Measurements from ENCODE around the gene NAALADL2.
"Not testable (repeated sequence)": the region's sequence is repeated elsewhere in the genome, so short reads cannot be mapped to it uniquely, and the experiment has no call there.

The NAALADL2 gene

DNA sequence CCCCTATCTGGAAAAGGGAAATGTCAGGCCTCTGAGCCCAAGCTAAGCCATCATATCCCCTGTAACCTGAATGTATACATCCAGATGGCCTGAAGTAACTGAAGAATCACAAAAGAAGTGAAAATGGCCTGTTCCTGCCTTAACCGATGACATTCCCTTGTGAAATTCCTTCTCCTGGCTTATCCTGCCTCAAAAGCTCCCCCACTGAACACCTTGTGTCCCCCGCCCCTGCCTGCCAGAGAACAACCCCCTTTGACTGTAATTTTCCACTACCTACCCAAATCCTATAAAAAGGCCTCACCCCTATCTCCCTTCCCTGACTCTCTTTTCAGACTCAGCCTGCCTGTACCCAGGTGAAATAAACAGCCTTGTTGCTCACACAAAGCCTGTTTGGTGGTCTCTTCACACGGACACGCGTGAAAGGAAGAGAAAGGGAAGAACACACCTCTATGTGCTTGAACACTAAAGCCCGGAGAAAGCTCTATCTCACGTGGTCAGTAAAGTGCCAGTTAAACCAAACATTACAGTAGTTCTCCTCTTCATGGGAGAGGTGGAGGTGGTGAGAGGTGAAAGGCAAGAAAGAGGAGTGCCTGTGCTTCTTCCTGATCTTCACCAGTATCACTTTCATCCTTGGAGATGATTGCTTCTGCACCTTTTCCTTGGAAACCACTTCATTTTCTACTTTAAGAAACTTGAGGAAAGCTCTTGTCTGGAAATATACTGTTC is 963.8 kb downstream of the NAALADL2 start:
- not testable (repeated sequence) for DNase-seq (ENCODE audit: low read depth in 1 of 2, low spot score in 1 of 2)

DNA sequence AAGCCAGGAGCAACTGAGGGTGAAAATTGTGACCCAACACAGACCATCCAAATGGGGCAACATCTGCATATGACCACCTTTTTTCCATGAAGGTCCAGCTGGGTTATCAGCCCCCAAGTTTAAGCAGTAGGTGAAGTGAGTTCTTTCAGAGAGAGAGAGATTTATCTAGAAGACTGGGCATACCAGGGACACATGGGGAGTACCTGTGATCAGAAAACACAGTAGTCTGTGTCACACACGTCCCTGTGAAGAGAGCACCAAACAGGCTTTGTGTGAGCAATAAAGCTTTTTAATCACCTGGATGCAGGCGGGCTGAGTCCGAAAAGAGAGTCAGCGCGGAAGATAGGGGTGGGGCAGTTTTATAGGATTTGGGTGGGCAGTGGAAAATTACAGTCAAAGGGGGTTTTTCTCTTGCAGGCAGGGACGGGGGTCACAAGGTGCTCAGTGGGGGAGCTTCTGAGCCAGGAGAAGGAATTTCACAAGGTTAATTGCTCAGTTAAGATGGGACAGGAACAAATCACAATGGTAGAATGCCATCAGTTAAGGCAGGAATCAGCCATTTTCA is 966.0 kb downstream of the NAALADL2 start:
- not testable (repeated sequence) for DNase-seq (ENCODE audit: low read depth in 1 of 2, low spot score in 1 of 2)

DNA sequence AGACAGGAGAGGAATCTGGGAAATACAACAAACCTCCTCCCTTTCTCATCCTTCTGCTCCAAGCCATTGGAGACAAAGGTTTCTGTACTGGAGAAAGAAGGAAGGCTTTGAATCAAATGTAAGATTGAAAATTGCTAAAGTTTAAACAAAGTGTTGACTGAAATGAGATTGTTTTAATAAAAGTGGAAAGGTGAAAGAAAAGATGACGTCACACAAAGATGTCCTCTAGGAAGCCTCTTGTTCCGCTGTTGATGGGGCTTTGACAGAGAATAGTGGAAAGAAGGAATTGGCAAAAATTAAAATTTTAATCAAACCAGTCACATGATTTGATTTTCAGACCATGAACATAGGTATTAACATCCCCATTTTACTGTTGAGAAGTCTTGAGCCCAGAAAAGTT is 967.6 kb downstream of the NAALADL2 start:
- no peak for DNase-seq (ENCODE audit: low read depth in 1 of 2, low spot score in 1 of 2)

DNA sequence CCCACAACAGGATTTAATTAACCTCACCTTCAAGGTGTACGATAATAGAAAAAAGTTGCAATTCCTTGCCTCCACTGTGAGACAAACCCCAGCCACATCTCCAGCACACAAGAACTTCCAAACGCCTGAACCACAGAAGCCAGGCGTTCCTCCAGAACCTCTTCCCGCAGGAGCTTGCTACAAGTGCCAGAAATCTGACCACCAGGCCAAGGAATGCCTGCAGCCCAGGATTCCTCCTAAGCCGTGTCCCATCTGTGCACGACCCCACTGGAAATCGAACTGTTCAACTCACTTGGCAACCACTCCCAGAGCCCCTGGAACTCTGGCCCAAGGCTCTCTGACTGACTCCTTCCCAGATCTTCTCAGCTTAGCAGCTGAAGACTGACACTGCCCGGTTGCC is 970.7 kb downstream of the NAALADL2 start:
- DNase-seq (ENCODE audit: low read depth in 1 of 2, low spot score in 1 of 2), result not testable (repeated sequence)

DNA sequence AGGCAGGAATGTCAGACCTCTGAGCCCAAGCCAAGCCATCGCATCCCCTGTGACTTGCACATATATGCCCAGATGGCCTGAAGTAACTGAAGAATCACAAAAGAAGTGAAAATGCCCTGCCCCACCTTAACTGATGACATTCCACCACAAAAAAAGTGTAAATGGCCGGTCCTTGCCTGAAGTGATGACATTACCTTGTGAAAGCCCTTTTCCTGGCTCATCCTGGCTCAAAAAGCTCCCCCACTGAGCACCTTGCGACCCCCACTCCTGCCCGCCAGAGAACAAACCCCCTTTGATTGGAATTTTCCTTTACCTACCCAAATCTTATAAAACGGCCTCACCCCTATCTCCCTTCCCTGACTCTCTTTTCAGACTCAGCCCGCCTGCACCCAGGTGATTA is 976.6 kb downstream of the NAALADL2 start:
- DNase-seq (ENCODE audit: low read depth in 1 of 2, low spot score in 1 of 2), result not testable (repeated sequence)

DNA sequence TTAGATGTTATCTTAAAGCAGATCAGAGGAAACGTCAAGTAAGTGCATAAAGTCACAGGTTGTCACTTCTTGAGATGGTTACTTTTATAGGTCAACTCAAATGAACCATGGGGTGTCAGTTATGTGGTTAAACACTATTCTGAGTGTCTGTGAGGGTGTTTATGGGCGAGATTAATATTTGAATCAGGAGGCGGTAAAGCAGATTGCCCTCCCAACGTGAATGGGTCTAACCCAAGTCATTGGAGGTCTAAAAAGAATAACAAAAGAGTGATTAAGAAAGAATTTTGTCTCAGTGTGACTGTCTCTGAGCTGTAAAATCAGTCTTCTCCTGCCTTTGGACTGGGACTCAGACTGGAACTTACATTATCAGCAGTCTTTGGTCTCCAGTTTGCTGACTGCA is 977.5 kb downstream of the NAALADL2 start:
- no peak for DNase-seq (ENCODE audit: low read depth in 1 of 2, low spot score in 1 of 2)

DNA sequence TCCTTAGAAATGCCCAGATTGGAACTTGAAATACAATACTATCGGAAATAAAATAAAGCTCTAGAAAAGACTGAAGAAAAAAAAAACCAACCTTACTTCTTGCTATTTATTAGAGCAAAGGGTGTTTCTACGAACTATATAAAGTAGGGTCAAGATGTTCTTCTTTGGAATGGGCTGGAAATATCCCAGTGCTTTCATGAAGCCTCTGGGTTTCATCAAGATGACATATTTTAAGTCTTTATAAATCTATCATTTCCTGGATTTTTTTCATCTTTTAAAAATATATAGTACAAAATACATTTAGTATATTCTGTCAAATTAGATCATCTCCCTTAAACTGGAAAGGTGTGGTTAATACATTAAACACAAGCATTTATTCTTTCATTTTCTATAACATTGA is 978.8 kb downstream of the NAALADL2 start:
- no peak for DNase-seq (ENCODE audit: low read depth in 1 of 2, low spot score in 1 of 2)

DNA sequence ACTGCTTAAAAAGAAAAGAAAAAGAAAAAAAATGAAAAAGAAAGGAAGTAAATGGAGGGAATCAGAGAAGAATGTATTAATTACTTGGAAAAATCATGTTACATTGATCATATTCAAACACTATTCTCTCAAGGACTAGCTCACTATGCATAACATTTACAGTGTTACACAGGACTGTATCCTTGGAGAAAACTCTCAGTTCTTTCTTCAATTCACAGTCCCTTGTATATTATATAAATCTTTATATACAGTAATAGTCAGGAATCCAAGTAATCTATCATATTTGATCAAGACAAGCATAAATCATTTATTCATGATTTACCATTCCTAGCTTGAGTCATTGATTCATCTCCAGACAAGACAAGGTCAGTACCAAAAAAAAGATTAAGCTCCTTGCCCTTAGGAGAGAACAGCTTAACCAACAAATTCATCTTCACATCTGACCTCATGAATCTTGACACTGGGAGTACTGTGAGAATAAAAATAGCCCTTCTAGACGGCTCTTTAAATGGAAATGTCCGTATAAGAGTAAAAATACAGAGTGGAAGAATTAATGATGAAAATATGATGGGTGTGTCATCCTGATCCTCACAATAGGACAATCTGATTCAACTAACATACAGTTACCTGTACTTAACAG is 980.4 kb downstream of the NAALADL2 start:
- DNase-seq (ENCODE audit: low read depth in 1 of 2, low spot score in 1 of 2), result no peak

DNA sequence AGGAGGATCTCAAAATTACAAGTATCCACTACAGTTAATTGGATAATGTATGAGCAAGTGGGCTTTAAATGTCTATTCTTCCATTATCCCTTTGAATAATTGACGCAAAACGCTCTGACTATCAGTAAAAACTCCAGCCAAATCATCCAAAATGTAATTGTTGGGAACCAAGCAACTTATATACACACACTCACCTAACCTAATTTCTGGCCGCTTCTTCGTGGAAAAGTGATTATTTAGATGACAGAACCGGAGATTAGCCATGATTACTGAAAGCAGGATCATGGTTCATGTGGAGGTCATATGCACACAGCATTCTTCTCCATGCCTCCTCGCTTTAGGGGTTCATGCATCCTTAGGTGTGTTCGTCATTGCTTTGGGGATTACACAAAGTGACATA is 992.4 kb downstream of the NAALADL2 start:
- no peak for DNase-seq (ENCODE audit: low read depth in 1 of 2, low spot score in 1 of 2)

DNA sequence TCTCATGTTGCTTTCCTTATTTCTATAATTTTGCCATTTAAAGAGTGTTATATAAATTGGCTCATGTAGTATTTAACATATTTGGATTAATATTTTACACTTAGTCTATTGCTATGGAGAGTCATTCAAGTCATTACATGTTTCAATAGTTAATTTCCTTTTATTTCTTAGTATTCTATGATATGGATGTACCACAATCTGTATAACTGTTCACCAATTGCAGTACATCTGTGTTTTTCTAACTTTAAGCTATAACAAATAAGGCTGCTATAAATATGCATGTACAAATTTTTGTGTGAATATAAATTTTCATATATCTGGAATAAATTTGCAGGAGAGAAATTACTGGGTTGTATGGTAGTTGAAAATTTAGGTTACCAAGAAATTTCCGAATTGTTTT is 993.4 kb downstream of the NAALADL2 start:
- no peak for DNase-seq (ENCODE audit: low read depth in 1 of 2, low spot score in 1 of 2)

DNA sequence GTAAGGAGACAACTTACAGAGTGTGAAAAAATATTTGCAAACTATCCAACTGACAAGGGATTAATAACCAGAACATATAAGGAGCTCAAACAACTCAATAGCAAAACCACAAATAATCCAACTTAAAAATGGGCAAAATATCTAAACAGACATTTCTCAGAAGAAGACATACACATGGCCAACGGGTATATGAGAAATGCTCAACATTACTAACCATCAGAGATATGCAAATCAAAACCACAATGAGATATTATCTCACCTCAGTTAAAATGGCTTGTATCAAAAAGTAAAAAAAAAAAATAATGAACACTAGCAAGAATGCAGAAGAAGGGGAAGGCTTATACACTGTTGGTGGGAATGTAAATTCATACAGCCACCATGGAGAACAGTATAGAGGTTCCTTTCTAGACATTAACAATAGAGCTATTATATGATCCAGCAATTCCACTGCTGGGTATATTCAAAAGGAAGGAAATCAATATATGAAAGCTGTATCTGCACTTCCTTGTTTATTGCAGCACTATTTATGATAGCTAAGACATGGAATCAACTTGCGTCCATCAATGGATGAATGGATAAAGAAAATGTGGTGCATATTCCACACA is 998.6 kb downstream of the NAALADL2 start:
- DNase-seq (ENCODE audit: low read depth in 1 of 2, low spot score in 1 of 2), result no peak

Measured in activated CD4-positive, alpha-beta T cell treated with anti-CD3 and anti-CD28 coated beads, Interleukin-2, amount 50 U/mL, for 24 hours (primary cell).